RPMI7951 (cell line): ENCODE measurements around the gene ALAS2. TPM values are rescaled to one million over a fixed set of nuclear protein-coding genes. Genes with fewer than 3 reads are reported as not detected.
A peak's percentile ranks its signal among the peaks of the same experiment; 100 is the strongest.
"Not testable (repeated sequence)": the region's sequence is repeated elsewhere in the genome, so short reads cannot be mapped to it uniquely, and the experiment has no call there.

Source experiments
- DNase-seq: peaks from one replicate; pipeline ENCODE4 v3.0.0-alpha.2; 2012; ENCODE audit warnings: low read depth
- total RNA-seq: library from RNA; depleted of rRNA; stranded (reverse); fragments of >200 nt; shearing (Covaris generic); gene quantifications from 2 replicates; pipeline ENCODE4 v1.2.3, GENCODE V29; 2014; rRNA removed

Gene ALAS2
- not detected in 2 replicates for total RNA-seq

- no peak for DNase-seq
Measured at GRCh38 chrX:55030271-55031205, at the start of gene ALAS2. TSS of gene ALAS2 (minus strand) at chrX:55030977. CDS start at chrX:55026000, 4,977 bp downstream.

- DNase-seq, result no peak
Measured at GRCh38 chrX:55074851-55075467, 44.2 kb upstream of the ALAS2 start, which contains the start of gene PAGE2B. TSS of gene PAGE2B (plus strand) at chrX:55075030. CDS start at chrX:55076042, 1,012 bp downstream.

GRCh38 chrX:55072286-55072685 lies 41.5 kb upstream of the ALAS2 start:
- no peak for DNase-seq

- not testable (repeated sequence) for DNase-seq
Measured at GRCh38 chrX:55067180-55067579, 36.4 kb upstream of the ALAS2 start.

- peak; percentile 42 for DNase-seq
Measured at GRCh38 chrX:55057675-55058249, 27.0 kb upstream of the ALAS2 start.

- DNase-seq, result peak; percentile 23
Measured at GRCh38 chrX:55056820-55057674, 26.3 kb upstream of the ALAS2 start.

- DNase-seq, result not testable (repeated sequence)
Measured at GRCh38 chrX:55050599-55050998, 19.8 kb upstream of the ALAS2 start.

- no peak for DNase-seq
Measured at GRCh38 chrX:55041514-55041913, 10.7 kb upstream of the ALAS2 start.

- no peak for DNase-seq
Measured at GRCh38 chrX:55039471-55039870, 8.7 kb upstream of the ALAS2 start.

GRCh38 chrX:55033429-55033828 lies 2.7 kb upstream of the ALAS2 start:
- no peak for DNase-seq

GRCh38 chrX:55029291-55029690 lies 1.5 kb downstream of the ALAS2 start:
- no peak for DNase-seq

- no peak for DNase-seq
Measured at GRCh38 chrX:55028611-55029010, 2.2 kb downstream of the ALAS2 start.

GRCh38 chrX:55028040-55028439 lies 2.7 kb downstream of the ALAS2 start:
- DNase-seq, result no peak

GRCh38 chrX:55026840-55027239 lies 3.9 kb downstream of the ALAS2 start:
- no peak for DNase-seq

- peak; percentile 10 for DNase-seq
Measured at GRCh38 chrX:55026143-55026542, 4.6 kb downstream of the ALAS2 start.

GRCh38 chrX:55014897-55015299 lies 15.9 kb downstream of the ALAS2 start:
- no peak for DNase-seq

- no peak for DNase-seq
Measured at GRCh38 chrX:55011294-55011693, 19.5 kb downstream of the ALAS2 start.

GRCh38 chrX:55008571-55009358 lies 22.0 kb downstream of the ALAS2 start:
- peak; percentile 84 for DNase-seq

- DNase-seq, result peak; percentile 70
Measured at GRCh38 chrX:55007656-55008055, 23.1 kb downstream of the ALAS2 start.

- no peak for DNase-seq
Measured at GRCh38 chrX:55006827-55007621, 23.8 kb downstream of the ALAS2 start.
